NCI-H1417 treated with DMSO at 0.1 percent for 48 hours (cell line): ENCODE measurements around the gene DMRT2.

Experiments used
- DNase-seq: peaks from one replicate; lab custom pipeline; 2025; lab: John Stamatoyannopoulos, UW

The DMRT2 gene

DNA sequence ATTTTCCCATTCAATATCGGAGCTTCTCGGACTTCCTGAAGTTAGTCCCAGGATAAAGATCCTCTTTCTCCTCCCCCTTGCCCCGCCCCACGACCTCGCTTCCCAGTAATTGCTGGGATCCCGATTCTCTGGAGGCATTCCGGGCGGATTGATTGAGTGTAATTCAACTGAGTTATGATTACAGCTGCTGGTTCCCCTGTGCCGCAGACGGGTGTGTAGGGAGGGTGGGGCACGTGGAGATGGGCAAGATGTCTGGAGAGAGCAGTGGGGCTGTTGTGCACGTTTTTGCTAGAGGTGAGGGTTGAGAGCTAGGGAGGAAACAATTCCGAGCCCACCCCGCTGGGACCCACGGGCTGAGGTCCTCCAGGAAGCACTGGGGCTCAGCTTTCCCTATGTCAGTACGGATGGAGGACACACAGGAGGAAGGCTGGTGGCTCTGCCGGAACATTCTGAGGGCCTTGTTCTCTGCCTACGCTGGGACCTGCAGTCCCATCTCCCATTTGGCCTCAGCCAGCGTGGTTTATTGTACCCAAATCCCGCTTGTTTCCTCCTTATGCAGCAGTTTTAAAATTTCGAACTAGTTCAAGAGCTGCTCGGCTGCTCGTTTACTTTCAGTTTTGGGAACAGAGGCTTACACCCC is 2.4 kb upstream of the DMRT2 start:
- DNase-seq: no peak

DNA sequence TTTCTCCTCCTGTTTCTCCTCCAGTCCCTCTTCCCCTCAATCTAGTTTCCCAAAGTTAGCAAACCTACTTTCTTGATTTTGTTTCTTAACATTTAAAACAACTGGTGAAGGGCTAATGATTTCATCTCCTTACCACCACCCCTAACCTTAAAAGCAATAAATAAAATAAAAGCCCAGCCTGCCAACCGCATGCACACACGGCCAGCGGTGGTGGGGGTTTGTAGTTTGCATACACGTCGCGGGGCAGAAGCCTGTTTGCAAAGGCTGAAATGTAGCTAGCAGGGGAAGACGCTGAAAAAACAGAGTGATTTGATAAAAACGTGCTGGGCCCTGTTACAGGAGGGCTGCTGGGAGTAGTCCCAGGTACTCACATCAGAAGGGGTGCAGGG is 1.9 kb upstream of the DMRT2 start:
- no peak for DNase-seq

DNA sequence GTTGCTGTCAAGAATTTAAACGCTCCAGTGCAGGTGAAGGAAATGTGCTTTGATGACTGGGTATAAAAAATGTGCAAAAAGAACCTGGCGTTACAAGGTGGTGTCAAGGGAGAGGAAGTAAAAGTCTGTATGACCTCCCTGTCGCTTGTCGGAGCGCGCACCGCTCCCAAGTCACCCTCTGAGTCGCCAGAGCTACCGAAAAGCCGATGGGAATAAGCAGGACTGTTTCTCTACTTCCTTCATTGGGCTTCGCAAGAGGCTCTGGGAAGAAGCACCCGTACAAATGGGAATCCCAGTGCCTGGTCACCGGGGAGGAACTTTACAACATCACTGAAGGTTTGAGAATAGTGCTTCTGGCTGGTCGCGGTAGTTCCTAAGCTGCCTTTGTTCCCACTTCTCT is 1.3 kb upstream of the DMRT2 start:
- no peak for DNase-seq

DNA sequence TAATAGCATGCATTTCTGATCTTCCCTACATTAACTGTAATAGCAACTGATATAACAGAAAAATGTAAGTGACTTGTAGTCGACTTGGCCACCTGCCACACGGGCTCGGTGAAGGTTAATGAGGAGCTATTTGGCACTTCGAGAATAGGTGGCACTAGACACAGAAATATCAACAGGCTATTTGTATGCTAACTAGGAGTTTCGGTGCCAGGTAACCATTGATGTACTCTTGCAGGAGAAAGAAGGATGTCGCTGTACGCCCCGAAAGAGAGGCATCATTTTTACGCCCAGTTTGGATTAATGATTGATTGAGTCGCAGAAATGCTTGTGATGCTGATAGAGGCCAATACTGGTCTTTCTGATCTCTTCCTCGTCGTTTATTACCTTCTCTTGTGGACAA is 516 bp upstream of the DMRT2 start:
- no peak for DNase-seq

DNA sequence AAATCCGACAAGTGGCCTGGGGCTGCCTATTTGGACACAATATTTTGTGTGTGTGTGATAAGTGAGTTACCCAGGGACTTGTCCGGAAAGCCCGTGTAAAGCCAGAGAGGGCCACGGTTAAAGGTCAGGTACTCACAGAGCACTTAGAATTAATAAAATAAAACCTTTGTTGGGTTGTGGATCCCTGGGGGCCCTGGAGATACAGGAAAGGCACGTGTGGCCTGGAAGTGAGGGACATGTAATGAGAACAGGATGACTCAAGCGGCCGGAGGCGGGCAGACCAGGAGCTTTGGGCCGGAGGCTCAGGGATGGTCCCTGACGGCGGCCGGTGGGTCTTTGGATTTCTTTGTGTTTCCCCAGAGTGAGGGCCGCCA is 1.0 kb downstream of the DMRT2 start:
- DNase-seq: no peak

DNA sequence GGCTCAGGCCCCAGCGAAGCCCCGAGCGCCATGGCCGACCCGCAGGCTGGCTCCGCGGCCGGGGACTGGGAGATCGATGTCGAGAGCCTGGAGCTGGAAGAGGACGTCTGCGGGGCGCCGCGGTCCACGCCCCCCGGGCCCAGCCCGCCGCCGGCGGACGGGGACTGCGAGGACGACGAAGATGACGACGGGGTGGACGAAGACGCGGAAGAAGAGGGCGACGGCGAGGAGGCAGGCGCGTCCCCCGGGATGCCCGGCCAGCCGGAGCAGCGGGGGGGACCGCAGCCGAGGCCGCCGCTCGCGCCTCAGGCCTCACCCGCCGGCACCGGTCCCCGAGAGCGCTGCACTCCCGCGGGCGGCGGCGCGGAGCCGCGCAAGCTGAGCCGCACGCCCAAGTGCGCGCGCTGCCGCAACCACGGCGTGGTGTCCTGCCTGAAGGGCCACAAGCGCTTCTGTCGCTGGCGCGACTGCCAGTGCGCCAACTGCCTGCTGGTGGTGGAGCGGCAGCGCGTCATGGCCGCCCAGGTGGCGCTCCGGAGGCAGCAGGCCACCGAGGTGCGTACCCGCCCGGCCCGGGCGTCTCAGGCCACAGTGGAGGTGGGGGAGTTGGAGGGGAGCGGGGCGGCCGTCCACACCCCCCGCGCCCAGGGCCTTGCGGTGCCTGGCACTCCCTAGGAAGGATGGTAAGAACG is 1.6 kb downstream of the DMRT2 start:
- no peak for DNase-seq

DNA sequence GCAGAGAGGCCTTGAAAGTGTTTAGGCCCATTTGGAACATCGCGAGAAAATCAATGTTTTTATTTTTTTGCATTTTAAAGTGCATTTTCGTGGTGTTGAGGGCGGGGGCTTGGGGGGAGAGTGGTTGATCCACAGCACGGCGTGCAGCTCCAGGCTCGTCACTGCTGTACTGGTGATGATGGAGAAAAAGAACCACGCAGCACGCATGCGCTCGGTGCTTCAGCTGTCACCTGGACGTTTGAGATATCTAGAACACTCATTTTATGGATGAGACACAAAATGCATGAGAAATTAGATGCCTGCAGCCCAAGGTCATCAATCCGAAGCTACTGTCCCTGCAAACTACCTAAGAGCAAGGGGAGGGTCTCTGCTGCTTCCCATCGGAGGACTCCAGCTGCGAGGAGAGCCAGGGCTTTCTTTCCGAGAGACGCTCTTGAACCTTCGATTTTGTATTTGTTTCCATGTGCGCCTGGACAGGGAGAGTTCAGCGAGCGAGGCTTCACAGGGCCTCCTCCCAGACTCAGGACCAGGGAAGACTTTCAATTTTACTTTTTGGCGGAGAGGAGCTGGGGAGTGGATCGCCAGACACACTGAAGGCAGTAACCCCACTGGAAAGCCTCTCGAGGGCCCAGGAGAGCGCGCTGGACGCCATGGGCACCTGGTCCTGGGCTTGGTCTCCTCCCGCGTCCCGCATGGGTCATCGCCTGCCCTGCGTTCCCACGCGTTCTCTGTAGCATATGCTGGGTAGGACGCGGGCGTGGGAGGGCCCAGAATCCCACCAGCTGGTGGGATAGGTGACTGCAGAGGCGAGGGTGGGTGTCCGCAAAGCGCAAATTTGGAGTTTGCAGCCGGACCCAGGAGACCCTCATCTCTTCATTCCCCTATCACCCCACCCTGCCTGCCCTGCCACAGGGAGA is 2.5 kb downstream of the DMRT2 start:
- DNase-seq: no peak

DNA sequence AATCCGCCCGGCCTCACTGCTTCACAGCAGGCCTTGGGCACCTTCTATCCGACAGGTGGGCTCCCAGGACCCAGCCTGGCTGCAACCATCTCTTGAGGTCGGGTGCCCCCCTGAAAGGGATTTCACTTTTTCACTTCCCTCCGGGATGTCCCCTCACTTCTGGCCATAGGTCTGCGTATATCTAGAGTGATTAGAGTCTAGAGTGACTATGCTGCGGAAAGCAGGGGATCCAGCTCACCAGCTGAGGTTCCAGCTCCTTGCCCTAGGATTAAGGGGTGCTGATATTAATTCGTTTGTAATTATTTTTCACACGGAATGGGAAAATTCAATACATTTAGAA is 3.1 kb downstream of the DMRT2 start:
- no peak for DNase-seq

DNA sequence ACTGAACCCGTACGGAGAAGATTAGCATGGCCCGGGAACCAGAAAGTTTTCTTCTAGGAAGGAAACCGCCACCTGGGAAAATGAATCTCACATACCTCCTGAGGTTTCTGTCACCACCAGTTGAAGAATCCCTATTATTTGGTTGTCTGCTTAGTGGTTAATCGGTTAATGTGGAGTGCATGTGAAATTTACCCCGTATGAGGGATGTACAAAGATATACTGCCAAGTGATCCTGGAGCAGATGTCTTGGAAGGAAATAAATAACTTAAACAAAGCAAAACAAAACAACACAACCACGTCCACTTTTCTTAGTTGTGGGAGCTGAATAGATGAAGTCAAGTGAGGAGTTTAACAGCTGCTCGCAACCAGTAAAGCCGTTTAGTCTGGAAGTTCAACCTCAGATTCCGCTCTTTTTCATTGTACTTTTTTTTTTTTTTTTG is 3.8 kb downstream of the DMRT2 start:
- DNase-seq: no peak

DNA sequence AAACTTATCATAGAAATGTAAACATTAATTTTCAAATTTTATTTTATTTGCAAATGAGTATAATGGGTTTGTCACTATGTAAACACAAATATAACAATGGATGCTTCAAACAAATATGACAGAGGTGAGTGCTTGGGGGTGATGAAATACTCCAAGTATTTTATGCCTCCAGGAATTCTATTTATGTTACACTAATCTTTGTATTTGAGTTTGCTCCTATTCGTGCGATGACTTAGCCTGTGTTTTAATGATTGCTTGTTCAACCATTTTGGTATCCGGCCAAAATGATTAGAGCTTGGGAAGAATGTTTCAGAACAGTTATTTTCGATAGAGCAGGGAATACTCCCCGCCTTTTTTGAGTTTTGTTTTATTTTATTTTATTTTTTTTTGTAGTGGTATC is 5.0 kb downstream of the DMRT2 start:
- DNase-seq: no peak

DNA sequence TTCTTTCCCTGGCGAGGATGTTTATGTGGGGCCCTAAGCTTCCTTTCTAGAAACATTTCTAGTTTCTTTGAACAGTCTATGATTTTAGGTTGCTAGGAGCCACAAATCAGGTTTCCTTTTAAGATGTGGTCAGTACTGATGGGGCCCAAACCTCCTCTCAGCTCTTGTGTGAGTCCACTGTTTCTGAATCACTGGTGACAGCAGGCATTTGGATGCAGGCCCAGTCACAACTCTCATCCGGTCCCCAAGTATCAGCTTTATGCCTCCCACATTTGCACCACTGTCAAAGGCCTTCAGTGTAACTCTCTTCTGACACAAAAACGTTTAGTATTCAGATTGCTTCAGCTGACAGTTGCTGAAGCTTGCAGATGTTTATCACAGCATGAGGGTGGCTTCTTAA is 7.8 kb downstream of the DMRT2 start:
- DNase-seq: no peak

DNA sequence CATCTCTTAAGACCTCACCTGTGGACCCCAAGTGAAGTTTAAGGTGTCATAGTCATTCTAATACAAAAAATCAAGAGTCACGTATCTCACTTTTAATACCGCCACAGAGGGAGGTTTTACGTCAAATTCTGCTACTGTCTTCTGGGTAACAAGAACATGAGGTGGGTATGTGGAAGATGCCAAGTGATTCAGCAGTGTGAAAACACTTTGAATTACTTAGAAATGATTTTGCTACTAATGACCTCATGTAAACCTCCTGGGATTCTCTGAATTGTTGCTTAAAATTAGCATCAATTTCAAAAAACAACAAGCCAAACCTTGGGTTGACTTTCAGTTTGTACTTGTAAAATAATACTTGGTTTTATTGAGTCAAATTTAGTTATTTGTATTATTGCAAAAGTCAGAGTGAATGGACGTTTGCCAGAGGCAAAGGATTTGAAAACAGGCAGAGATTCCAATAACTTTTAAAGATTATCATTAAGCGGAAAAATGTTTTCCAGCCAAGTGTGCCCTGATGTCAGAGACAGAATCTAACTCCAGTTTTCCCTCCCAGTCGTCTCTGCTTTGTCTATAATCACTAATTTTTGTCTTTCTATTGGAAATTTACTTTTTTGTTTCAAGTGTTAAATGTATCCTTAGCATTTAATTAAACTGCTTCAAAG is 8.8 kb downstream of the DMRT2 start:
- no peak for DNase-seq

DNA sequence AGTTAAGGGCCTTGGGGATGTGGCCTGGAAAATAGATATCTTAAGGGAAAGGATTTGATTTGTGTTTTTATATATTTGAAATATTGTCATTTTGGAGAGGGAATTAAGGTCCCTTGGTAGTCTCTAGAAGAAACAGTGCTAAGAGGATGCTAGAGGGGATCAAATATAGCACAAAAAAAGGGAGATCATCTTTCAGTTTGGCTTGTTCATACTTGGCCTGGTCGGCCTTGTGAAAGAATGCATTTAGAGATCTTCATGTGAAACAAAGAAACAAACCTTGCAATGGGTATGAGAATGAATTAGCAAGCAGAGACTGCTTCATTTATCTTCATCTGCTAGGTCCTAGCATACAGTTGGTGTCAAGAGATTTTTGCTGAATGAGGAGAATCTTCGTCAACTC is 15.0 kb downstream of the DMRT2 start:
- DNase-seq: no peak

DNA sequence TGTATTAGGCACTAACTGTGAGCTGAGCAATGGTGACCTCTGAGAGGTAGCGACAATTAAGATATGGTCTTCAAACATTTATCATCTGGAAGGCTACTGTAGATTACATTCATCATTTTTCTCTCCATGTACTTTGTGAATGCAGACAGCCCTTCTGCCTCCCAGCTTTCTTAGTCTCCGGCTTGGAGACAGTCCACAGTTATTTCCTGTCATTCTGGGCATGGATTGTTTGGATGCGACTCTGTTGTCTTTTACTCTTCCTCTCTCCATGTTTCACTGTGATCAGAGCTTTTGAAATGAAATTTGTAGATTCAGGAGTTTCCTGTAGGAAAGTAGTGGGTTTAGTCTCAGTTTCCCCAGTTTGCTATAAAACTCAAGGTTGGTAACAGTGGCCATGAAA is 20.5 kb downstream of the DMRT2 start:
- no peak for DNase-seq

DNA sequence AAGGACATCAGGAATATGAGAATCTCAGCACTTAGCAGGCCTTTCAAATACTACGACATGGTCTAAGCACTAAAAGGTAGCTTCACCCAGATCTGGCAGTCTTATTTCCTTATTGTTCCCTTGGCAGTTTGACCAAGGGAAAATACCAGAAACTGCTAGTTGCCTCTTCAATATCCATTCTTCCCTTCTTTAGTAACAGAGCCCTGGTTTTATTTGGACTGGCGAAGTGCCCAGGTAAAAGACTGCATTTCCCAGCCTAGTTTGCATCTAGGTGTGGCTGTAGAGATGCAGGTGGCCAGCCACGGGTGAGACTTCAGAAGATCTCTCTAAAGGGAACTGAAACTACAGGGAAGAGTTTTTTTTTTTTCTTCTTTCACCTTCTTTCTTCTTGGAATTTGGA is 21.6 kb downstream of the DMRT2 start:
- no peak for DNase-seq

DNA sequence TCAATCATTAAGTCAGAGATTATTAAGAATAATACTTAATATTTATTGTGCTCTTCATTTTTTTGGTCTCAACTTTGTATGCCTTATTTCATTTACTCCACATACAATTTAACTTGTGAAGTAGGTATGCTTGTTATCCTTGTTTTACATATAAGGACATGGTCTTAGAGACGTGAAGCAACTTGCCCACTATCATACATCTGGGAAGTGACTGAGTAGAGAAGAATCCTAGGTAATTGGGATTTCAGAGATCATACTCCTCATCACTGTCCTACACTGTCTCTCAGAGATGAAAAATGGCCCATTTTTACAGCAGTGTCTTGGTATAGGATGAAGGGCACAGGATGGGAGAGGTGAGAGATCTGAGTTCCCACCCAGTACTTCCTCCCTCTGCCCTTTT is 23.3 kb downstream of the DMRT2 start:
- no peak for DNase-seq

DNA sequence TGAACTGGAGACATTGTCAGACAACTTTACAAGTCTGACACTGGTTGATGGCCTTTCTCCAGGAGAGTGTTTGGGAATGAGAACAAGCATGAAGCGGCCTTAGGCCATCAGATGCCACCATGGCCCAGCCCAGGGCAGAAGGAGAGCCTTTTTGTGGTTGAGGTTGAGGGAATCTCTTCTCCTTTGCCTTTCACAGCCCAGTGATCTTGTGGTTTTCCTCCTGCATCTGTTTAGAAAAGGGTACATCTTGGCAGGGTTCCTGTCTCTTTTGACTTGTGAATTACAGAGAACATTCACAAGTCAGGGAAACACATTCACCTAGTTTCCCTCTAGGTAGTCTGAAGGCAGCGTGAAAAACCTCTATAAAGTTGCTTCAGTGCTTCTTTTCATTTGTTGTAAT is 27.5 kb downstream of the DMRT2 start:
- DNase-seq: no peak

DNA sequence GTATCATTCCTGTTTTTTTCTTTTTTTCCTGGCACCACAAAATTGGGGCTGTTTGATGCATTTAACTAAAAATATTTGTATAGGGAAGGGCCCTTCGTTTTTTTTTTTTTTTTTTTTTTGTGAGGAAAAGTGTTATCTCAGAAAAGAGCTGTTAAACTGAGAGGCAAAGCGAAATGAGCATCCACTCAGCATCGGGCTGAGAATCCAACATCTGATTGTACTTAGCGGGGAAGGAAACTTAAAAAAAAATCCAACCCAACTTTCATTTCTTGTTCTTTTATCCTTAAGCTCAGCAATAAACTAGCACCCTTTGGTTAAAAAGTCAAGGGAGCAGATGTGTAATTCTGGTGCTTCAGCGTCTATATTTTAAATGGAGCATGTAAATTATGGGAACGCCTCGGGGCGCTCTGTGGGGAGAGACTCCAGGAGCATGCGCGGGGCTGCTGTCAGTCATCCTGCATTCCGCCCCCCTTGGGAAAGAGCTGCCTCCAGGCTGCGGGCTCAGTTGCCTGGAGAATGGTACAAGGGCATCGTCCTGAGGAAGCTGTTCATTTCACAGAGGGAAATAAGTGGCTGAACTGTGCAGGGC is 33.3 kb downstream of the DMRT2 start:
- no peak for DNase-seq

DNA sequence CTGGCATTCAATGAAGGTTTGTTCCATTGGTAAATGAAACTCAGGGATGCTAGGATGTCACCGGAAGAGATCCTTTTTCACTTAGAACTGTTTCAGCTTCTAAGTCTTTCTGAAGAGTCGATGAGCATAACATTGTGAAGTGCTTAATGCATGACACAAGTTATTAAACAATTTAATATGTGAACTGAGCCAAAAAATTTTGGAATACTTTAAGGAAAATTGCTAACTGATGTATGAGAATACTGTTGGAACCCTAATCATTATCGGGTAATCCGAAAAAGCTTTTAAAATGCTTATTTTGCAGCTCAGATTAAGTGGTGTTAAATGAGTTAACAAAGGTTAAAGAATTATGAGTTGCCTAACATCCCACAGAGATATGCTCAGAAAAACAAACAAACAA is 34.9 kb downstream of the DMRT2 start:
- DNase-seq: no peak

DNA sequence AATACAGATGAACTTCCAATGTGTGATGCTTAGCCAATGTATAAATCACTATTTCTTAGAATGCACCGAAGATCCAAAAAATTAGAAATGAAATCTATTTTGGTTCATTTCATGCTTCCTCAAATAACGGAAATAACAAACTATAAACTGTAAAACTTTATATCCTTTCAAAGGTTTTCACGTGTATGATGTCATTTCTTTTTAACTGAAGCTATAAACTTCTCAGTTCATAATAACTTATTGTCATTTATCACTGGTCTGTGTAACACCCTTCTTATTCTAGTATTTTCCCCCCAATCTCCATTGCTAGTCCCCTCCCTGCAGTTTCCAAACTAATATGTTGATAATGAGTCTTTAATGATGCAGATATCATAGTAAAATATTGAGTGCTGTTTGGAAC is 36.4 kb downstream of the DMRT2 start:
- no peak for DNase-seq

DNA sequence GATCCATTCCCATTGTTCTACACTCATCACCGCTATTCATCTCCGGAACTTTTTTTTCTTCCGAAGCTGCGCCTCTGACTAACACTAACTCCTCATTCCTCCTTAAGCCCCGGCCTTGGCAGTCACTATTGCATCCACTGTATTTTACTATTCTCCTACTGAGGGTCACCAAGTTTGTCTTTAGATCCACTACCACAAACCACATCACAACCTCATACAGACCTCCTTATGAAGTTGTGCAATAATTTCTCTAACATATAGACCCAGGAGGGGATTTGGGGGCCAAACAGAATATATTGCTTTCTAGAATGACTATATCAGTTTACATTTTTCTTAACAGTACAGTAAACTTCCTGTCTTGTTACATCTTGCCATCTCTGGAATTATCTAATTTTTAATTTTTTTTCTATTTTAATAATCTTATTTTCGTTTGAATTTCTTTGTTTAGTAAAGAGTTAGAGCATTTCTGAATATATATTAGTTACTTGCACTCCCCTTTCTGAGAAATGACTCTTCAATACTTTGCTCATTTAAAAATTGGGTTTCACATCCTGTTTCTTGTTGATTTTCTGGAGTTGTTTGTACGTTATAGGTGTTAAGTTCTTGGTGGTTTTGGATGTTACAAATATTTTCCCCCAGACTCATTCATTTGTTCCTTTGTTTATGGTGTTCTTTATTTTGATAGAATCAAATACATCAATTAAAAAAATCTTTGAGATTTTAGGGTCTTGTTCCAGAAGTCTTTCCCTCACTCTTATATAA is 37.1 kb downstream of the DMRT2 start:
- DNase-seq: no peak

DNA sequence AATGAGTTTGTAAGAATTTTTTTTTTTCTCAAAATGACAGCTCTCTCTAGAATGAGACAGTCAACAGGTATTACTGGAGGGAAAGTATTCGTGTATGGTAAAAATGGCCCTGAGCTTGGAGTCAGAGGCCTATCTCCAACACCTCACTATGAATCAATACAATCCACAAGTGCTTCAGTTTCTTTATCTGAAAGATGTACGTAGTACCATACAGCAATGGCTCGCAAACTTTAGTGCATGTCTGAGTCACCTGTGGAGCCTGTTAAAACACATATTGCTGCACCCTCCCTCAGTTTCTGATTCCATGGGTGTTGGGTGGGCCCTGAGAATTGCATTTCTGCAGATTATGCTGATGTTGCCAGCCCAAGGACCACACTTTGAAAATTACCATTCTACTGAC is 44.6 kb downstream of the DMRT2 start:
- no peak for DNase-seq
